Epidermal melanocyte (primary cell): ENCODE measurements around the gene CSNK2A2.

Source experiments
- DNase-seq: peaks from one replicate; pipeline ENCODE4 v3.0.0; 2011; ENCODE audit warnings: low spot score; ENCODE audit not compliant: insufficient read length

Gene CSNK2A2

DNA sequence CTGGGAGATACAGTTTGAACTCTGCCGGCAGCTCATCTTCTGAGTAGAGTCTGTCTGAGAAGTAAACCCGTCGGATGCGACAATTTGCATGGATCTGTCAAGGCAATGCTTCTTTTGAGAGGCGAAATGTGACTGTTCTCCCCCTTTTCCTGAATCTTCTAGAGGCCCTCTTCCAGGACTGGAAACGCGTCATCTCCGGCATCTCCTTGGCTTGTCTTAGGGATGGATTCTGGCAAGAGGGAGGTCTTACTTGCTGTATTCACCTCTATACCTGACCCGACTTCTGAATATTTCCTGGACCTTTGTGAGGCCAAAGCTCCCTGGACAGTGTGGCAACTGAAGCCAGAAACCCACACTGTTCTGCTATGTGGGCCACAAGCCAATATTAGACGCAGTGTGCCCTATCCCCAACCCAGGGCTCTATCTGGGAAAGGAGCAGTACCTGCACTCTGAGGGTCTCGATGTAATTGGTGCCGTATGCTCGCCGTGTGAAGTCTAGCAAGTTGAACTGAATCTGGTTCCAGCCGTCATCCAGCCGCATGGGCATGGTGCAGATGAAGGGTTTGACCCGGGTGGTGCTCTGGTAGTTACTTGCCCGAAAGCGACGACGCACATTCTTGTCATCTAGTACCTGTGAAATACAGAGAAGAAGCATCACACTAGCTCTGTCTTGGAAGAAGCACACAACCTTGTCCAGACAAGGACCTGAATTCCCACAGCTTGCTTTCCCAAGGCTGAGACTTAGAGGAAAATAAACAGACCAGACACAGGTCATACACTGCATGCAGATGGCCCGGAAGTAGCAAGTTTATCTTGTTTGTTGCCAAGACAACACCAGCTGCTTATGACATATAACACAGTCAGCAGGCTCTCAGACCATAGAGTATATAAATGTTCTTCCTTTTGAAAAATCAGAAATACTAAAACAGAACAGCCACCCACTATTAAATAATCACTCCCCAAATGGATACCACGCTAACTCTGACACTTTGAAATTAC is 82.8 kb downstream of the CSNK2A2 start:
- no peak for DNase-seq

GRCh38 chr16:58111302-58111627 is 86.6 kb downstream of the CSNK2A2 start:
- no peak for DNase-seq

- DNase-seq, result no peak
These were observed 87.2 kb downstream of the CSNK2A2 start for GRCh38 chr16:58110571-58111301.

GRCh38 chr16:58109881-58110280 is 88.0 kb downstream of the CSNK2A2 start:
- no peak for DNase-seq

GRCh38 chr16:58109330-58109729 is 88.6 kb downstream of the CSNK2A2 start:
- DNase-seq, result no peak
